A549 treated with CpdA at 1 μM for 4 hours (cell line): ENCODE data around the gene THBS2. TPM values are rescaled to one million over a fixed set of nuclear protein-coding genes. Genes with fewer than 3 reads are reported as not detected.

Source experiments
- total RNA-seq: library from RNA; stranded (reverse); fragments of 200-300 nt; extraction: Qiagen RNA extraction; gene quantifications from 5 replicates; pipeline ENCODE4 v1.2.3, GENCODE V29; 2022; ENCODE audit warnings: low read depth

THBS2 gene
- total RNA-seq: 0.03 TPM in 1 of 5 replicates, not detected in the others

GRCh38 chr6:169253337-169254238 is at the start of gene THBS2:
THBS2 (minus strand) TSS chr6:169253846; CDS start chr6:169250784, 3,062 bp downstream.

